ENCODE results near the gene PVALB. TPM values are rescaled to one million over a fixed set of nuclear protein-coding genes. Genes with fewer than 3 reads are reported as not detected.
"Not testable (repeated sequence)": the region's sequence is repeated elsewhere in the genome, so short reads cannot be mapped to it uniquely, and the experiment has no call there.

The PVALB gene
- total RNA-seq, 4 donors from 2014 or later: not detected

DNA sequence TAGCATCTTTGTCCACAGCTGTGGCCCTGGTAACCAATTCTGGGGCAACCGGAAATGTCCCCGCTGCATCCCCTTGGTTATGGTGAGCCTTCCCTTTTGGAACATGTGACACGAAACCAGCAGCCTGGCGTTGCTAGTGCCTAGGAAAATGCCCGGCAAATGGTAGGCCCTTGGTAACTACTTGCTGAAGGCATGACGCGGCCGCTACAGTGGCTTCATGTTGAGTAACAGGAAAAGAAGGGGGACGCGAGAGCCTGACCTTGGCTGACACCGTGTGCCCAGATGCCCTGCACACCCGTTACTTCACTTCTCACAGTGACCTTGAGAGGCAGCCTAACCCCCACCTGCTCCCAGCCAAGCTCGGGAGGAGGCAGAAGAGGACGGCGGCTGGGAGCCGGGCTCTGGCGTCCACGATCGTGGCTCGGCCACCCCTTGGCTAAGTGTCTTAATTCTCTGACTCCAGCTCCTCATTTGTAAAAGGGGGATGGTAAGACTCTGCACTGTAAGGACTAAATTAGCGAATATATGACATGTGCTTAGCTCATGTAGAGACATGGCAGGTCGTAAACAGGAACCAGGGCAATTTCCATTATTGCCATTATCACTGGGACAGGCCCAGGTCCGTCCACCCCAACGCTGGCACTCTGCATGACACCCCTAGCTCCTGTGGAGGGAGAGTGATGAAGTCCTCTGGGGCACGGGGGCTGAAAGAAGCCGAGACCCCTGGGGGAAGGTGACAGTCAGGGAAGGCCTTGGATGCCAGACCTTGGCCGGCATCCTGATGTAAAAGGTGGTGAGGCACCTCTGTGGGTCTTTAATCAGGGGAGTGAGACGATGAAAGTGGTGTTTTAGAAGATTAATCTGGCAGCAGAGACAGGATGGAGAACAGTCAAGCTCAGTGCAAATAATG, 59.8 kb downstream of the PVALB start:
- H3K27ac ChIP-seq (replicated peaks in 1 of 4): no peak overlapping the region
- 59% methylated on average over 21 of the region's 28 CpGs for WGBS
- TF ChIP-seq POLR2A (IDR thresholded peaks at IDR 0.05; ENCODE audit: low read depth) (no peak), POLR2AphosphoS5 (IDR thresholded peaks at IDR 0.05) (no peak), EP300 (IDR thresholded peaks at IDR 0.05) (no peak)
- TF ChIP-seq, protein P1, sequence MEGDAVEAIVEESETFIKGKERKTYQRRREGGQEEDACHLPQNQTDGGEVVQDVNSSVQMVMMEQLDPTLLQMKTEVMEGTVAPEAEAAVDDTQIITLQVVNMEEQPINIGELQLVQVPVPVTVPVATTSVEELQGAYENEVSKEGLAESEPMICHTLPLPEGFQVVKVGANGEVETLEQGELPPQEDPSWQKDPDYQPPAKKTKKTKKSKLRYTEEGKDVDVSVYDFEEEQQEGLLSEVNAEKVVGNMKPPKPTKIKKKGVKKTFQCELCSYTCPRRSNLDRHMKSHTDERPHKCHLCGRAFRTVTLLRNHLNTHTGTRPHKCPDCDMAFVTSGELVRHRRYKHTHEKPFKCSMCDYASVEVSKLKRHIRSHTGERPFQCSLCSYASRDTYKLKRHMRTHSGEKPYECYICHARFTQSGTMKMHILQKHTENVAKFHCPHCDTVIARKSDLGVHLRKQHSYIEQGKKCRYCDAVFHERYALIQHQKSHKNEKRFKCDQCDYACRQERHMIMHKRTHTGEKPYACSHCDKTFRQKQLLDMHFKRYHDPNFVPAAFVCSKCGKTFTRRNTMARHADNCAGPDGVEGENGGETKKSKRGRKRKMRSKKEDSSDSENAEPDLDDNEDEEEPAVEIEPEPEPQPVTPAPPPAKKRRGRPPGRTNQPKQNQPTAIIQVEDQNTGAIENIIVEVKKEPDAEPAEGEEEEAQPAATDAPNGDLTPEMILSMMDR (IDR thresholded peaks at IDR 0.05): no peak
- no peak for DNase-seq (ENCODE audit: extremely low spot score)
- peaks cover 0 to 45% (median 2%) of the 10 kb centered on the region in 4 donors for H3K27me3 ChIP-seq
- no peaks in the 10 kb centered on the region for H3K9me3 ChIP-seq
- peaks cover 0 to 17% (median 17%) of the 10 kb centered on the region in 4 donors for H3K4me1 ChIP-seq
- H3K4me3 ChIP-seq: no peak overlapping the region
- intact Hi-C loops (cut with DNase I): no loop called here
- H3K36me3 ChIP-seq: peaks cover 0 to 3% (median 0%) of the 10 kb centered on the region in 4 donors

DNA sequence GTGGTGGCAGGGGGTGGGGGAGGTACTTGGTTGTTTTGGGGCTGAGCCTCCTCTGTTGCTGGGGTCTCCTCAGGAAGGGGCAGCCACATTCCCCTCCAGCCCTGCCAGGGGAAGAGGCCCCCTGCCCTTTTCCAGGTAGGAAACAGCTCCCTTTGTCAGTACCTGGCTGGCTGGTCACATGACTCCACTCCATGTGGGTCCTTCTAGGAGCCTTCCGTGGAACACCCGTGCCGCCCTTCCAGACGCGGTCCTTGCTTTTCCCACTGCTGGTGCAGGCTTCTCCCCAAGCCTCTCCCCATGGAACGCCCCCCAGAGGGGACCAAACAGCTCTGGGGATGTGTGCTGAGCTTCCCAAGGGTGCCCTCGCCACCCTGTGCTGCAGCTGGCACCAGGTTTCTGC, 60.8 kb downstream of the PVALB start:
- TF ChIP-seq, protein P1 (IDR thresholded peaks at IDR 0.05): no peak
- TF ChIP-seq POLR2A (IDR thresholded peaks at IDR 0.05; ENCODE audit: low read depth) (no peak), POLR2AphosphoS5 (IDR thresholded peaks at IDR 0.05) (no peak), EP300 (IDR thresholded peaks at IDR 0.05) (no peak)
- WGBS: 74% methylated on average over 6 of the region's 7 CpGs
- peaks cover 0 to 49% (median 2%) of the 10 kb centered on the region in 4 donors for H3K27me3 ChIP-seq
- H3K36me3 ChIP-seq: no peaks in the 10 kb centered on the region
- no peak overlapping the region for H3K4me3 ChIP-seq
- no peaks in the 10 kb centered on the region for H3K9me3 ChIP-seq
- peaks cover 0 to 8% (median 7%) of the 10 kb centered on the region in 4 donors for H3K4me1 ChIP-seq
- H3K27ac ChIP-seq (replicated peaks in 1 of 4): no peak overlapping the region
- intact Hi-C loops (cut with DNase I): no loop called here
- DNase-seq (ENCODE audit: extremely low spot score): no peak

DNA sequence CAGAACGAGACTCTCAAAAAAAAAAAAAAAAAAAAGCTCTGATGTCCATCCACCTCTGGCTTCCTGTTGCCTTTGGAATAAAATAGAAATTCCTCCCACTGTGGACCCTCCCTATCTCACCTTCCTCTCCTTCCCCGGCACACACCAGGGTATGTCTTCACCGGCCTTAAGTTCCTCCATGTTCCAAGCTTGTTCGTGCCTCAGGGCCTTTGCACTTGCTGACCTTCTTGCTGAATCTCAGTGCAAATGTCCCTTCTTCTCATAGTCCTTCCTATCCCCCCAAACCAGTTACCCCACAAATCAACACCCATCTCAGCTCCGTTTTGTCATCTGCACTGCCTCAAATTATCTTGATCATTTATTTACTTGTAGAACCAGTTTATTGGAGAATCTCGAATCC, 61.5 kb downstream of the PVALB start:
- intact Hi-C loops (cut with DNase I): no loop called here

GRCh38 chr22:36754881-36755280, 62.0 kb downstream of the PVALB start:
- H3K4me3 ChIP-seq; H3K27ac ChIP-seq (replicated peaks in 1 of 4); H3K4me1 ChIP-seq; H3K36me3 ChIP-seq; H3K9me3 ChIP-seq; DNase-seq (ENCODE audit: extremely low spot score); intact Hi-C loops (cut with DNase I): not testable (repeated sequence)
- peaks cover 0 to 49% (median 2%) of the 10 kb centered on the region in 4 donors for H3K27me3 ChIP-seq
- 87% methylated on average over 9 of the region's 9 CpGs for WGBS

More for the DNA sequence above, 61.5 kb downstream of the PVALB start:
- no peak for DNase-seq (ENCODE audit: extremely low spot score)
- Histone ChIP-seq H3K4me1 (peaks cover 0 to under 1% (median under 1%) of the 10 kb centered on the region in 4 donors), H3K27ac (replicated peaks in 1 of 4) (no peak overlapping the region), H3K4me3 (no peak overlapping the region), H3K27me3 (peaks cover 0 to 49% (median 2%) of the 10 kb centered on the region in 4 donors), H3K9me3 (no peaks in the 10 kb centered on the region), H3K36me3 (no peaks in the 10 kb centered on the region)
- TF ChIP-seq POLR2A (IDR thresholded peaks at IDR 0.05; ENCODE audit: low read depth): no peak
- TF ChIP-seq, protein P1 (IDR thresholded peaks at IDR 0.05): no peak
- no peak for TF ChIP-seq POLR2AphosphoS5 (IDR thresholded peaks at IDR 0.05)
- TF ChIP-seq EP300 (IDR thresholded peaks at IDR 0.05): no peak
- 86% methylated on average over 6 of the region's 6 CpGs for WGBS

GRCh38 chr22:36753916-36754315, 62.9 kb downstream of the PVALB start:
- TF ChIP-seq POLR2A (IDR thresholded peaks at IDR 0.05; ENCODE audit: low read depth) (no peak), POLR2AphosphoS5 (IDR thresholded peaks at IDR 0.05) (no peak), EP300 (IDR thresholded peaks at IDR 0.05) (no peak)
- TF ChIP-seq, protein P1 (IDR thresholded peaks at IDR 0.05): no peak
- intact Hi-C loops (cut with DNase I): no loop called here
- no peaks in the 10 kb centered on the region for H3K4me1 ChIP-seq
- no peak overlapping the region for H3K4me3 ChIP-seq
- DNase-seq (ENCODE audit: extremely low spot score): no peak
- H3K27ac ChIP-seq (replicated peaks in 1 of 4): no peak overlapping the region
- H3K9me3 ChIP-seq: no peaks in the 10 kb centered on the region
- no peaks in the 10 kb centered on the region for H3K36me3 ChIP-seq
- peaks cover 0 to 49% (median 2%) of the 10 kb centered on the region in 4 donors for H3K27me3 ChIP-seq
- 81% methylated on average over 10 of the region's 12 CpGs for WGBS
